ENCODE data around the gene ITIH3. TPM values are rescaled to one million over a fixed set of nuclear protein-coding genes. Genes with fewer than 3 reads are reported as not detected.

ITIH3 gene
- total RNA-seq, 4 donors from 2014 or later, result 0.48 to 11.8 (median 5.6) TPM

DNA sequence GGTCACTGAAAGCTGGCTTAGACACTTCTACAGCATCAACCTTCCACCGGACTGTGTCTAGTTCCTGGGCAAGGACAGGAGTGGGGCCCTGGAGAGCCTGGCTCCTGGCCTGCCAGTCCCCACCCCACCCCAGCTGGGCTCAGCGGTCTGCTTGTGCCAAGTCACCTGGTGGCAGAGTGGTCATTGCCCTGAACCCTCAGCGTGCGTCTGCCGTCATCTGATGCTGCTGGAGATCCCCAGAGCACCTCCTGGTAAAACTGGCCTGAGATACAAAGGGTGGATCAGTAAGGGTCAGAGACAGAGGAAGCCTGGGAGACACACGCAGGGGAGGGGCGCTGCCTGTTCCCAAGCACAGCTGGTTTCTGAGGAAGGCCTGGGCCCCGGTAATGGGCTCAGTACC, 19.2 kb downstream of the ITIH3 start:
- intact Hi-C loops (cut with DNase I; ENCODE audit: low total_unique reads), result no loop called here
- Histone ChIP-seq H3K4me3 (no peak overlapping the region), H3K27ac (no peak overlapping the region), H3K27me3 (no peaks in the 10 kb centered on the region), H3K9me3 (no peaks in the 10 kb centered on the region), H3K4me1 (no peaks in the 10 kb centered on the region), H3K36me3 (no peaks in the 10 kb centered on the region)
- no peak for TF ChIP-seq POLR2A (IDR thresholded peaks at IDR 0.05)
- TF ChIP-seq, protein P1, sequence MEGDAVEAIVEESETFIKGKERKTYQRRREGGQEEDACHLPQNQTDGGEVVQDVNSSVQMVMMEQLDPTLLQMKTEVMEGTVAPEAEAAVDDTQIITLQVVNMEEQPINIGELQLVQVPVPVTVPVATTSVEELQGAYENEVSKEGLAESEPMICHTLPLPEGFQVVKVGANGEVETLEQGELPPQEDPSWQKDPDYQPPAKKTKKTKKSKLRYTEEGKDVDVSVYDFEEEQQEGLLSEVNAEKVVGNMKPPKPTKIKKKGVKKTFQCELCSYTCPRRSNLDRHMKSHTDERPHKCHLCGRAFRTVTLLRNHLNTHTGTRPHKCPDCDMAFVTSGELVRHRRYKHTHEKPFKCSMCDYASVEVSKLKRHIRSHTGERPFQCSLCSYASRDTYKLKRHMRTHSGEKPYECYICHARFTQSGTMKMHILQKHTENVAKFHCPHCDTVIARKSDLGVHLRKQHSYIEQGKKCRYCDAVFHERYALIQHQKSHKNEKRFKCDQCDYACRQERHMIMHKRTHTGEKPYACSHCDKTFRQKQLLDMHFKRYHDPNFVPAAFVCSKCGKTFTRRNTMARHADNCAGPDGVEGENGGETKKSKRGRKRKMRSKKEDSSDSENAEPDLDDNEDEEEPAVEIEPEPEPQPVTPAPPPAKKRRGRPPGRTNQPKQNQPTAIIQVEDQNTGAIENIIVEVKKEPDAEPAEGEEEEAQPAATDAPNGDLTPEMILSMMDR (IDR thresholded peaks at IDR 0.05), result no peak
- DNase-seq, result no peak

DNA sequence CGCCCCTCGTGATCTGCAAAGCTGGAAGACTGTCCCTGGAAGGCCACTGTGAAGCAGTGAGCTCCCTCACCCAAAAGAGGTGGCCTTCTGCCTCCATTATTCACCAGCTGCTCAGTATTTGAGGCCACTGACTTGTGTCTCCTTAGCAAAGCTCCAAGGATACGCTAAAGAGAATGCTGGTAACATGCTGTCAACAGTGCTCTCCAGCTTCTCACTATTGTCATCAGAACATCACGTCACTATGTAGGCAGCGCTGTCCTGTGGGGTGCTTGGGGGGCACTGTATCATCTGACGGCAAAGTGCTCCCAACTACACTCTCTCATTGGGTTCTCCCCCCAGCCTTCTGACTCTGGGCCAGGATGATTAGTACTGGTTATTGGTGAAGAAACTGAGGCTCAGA, 21.6 kb downstream of the ITIH3 start:
- no peak for DNase-seq
- intact Hi-C loops (cut with DNase I; ENCODE audit: low total_unique reads), result no loop called here
- H3K4me1 ChIP-seq, result no peaks in the 10 kb centered on the region

DNA sequence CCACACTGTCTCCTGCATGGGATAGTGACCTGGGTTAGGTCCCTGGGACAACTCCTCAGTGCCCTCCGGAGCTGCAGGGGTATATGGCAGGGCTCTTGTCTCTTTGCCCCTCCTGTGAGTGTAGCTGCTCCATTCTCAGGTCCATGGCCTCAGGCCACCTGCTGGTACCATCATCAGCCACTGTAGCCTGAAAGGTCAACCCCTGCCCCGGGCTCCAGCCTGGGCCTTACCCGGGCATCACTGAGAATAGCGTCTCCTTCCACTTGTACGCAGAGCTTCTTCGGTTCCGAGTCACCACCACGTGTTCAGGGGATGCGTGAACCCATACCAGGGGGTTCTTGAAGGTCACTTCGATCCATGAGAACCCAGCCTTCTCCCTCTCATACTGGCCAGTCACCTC, 22.1 kb downstream of the ITIH3 start:
- no peak for DNase-seq
- intact Hi-C loops (cut with DNase I; ENCODE audit: low total_unique reads), result no loop called here
- Histone ChIP-seq H3K9me3 (no peaks in the 10 kb centered on the region), H3K27me3 (no peaks in the 10 kb centered on the region), H3K4me3 (no peak overlapping the region), H3K36me3 (no peaks in the 10 kb centered on the region), H3K4me1 (no peaks in the 10 kb centered on the region), H3K27ac (no peak overlapping the region)
- no peak for TF ChIP-seq POLR2A (IDR thresholded peaks at IDR 0.05)
- TF ChIP-seq, protein P1 (IDR thresholded peaks at IDR 0.05), result no peak

More for the DNA sequence above, 21.6 kb downstream of the ITIH3 start:
- Histone ChIP-seq H3K27me3 (no peaks in the 10 kb centered on the region), H3K27ac (no peak overlapping the region), H3K36me3 (no peaks in the 10 kb centered on the region), H3K9me3 (no peaks in the 10 kb centered on the region), H3K4me3 (no peak overlapping the region)
- no peak for TF ChIP-seq POLR2A (IDR thresholded peaks at IDR 0.05)
- TF ChIP-seq, protein P1 (IDR thresholded peaks at IDR 0.05), result no peak

DNA sequence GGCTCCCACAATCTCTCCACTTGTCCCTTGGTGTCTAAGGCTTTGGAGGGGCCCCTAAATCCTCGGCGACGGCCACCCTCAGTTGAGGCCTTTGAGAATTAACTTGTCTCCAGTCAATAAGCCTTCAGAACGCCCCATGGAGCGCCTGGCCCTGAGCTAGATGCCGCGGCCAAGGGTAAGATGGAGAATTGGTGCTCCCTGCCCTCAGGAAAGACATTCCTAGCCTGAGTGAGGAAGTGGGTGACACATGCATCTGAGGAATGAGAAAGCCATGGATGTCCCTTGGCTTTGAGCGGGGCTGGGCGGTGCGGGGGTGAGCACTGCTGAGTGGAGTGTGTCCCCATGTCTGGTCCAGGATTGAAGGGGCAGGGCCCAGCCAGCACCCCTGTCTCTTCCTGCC, 22.6 kb downstream of the ITIH3 start:
- Histone ChIP-seq H3K9me3 (no peaks in the 10 kb centered on the region), H3K27me3 (no peaks in the 10 kb centered on the region), H3K4me3 (no peak overlapping the region), H3K36me3 (no peaks in the 10 kb centered on the region), H3K27ac (no peak overlapping the region), H3K4me1 (no peaks in the 10 kb centered on the region)
- TF ChIP-seq, protein P1 (IDR thresholded peaks at IDR 0.05), result no peak
- TF ChIP-seq POLR2A (IDR thresholded peaks at IDR 0.05), result no peak
- intact Hi-C loops (cut with DNase I; ENCODE audit: low total_unique reads), result no loop called here
- no peak for DNase-seq

DNA sequence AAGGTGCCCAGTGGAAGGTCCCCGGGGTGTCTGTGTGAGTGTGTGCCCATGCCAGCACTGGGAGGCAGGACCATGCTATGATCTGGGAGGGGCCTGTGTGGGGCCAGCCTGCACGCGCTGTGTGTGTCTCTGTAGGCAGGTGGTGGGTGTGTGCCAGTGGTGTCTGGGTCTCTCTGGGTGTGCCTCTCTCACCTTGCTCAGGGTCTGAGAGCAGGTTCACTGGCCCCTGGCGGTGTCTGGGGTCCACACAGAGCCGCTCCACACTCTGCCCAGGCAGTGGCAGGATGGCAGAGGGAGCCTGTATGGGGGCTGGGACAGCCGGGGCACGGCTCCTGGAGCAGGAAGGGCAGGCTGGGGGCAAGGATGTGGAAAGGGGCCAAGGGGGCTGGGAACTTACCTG, 23.3 kb downstream of the ITIH3 start:
- H3K27ac ChIP-seq, result no peak overlapping the region
- H3K4me3 ChIP-seq, result no peak overlapping the region
- no peaks in the 10 kb centered on the region for H3K4me1 ChIP-seq
- no peaks in the 10 kb centered on the region for H3K36me3 ChIP-seq
- intact Hi-C loops (cut with DNase I; ENCODE audit: low total_unique reads), result no loop called here
- no peaks in the 10 kb centered on the region for H3K9me3 ChIP-seq
- DNase-seq, result no peak
- H3K27me3 ChIP-seq, result no peaks in the 10 kb centered on the region
- no peak for TF ChIP-seq POLR2A (IDR thresholded peaks at IDR 0.05)
- TF ChIP-seq, protein P1 (IDR thresholded peaks at IDR 0.05), result no peak

Measured in uterus (tissue), 4 donors.